ENCODE data around the gene KRTAP24-1.

KRTAP24-1 gene

DNA sequence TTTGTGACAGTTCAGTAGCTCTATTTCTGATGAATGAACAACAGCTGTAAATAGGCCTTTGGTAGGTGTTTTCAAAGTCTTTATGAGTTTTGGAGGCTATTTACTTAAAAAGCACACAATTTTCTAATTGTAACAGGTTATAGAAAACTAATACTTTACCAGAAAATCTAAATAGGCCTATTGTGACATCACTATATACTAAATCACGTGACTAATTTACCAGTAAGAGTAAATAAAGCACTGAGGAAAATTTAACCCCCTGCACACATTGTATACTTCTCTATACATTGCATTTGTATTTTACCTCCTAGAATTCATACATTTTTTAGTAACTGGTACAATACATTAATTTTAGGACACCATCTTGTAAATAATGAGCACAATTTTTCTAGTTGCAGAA is 22.4 kb upstream of the KRTAP24-1 start:
- no peaks in the 10 kb centered on the region for H3K27me3 ChIP-seq (ENCODE audit: insufficient read depth, low read length)
- H3K4me1 ChIP-seq (ENCODE audit: insufficient read depth, low read length, severe bottlenecking) = no peaks in the 10 kb centered on the region
- H3K36me3 ChIP-seq (ENCODE audit: insufficient read depth, low read length) = no peaks in the 10 kb centered on the region
- H3K4me2 ChIP-seq (ENCODE audit: low read length) = no peak overlapping the region
- H3K79me2 ChIP-seq (ENCODE audit: insufficient read depth, low read length) = no peaks in the 10 kb centered on the region
- no peak overlapping the region for H3K27ac ChIP-seq (ENCODE audit: low read depth, low read length, poor library complexity, severe bottlenecking)
- no peaks in the 10 kb centered on the region for H3F3A ChIP-seq (ENCODE audit: insufficient read depth, low read length)
- no peak overlapping the region for H3K9ac ChIP-seq (ENCODE audit: low read length)
- H3K9me2 ChIP-seq (ENCODE audit: low read depth, low read length) = no peaks in the 10 kb centered on the region
- H3K4me3 ChIP-seq (ENCODE audit: low read depth, low read length, poor library complexity, severe bottlenecking) = no peak overlapping the region
- no peak for TF ChIP-seq EZH2 (IDR thresholded peaks at IDR 0.05; ENCODE audit: borderline replicate concordance, low read length)
- TF ChIP-seq, protein P1, sequence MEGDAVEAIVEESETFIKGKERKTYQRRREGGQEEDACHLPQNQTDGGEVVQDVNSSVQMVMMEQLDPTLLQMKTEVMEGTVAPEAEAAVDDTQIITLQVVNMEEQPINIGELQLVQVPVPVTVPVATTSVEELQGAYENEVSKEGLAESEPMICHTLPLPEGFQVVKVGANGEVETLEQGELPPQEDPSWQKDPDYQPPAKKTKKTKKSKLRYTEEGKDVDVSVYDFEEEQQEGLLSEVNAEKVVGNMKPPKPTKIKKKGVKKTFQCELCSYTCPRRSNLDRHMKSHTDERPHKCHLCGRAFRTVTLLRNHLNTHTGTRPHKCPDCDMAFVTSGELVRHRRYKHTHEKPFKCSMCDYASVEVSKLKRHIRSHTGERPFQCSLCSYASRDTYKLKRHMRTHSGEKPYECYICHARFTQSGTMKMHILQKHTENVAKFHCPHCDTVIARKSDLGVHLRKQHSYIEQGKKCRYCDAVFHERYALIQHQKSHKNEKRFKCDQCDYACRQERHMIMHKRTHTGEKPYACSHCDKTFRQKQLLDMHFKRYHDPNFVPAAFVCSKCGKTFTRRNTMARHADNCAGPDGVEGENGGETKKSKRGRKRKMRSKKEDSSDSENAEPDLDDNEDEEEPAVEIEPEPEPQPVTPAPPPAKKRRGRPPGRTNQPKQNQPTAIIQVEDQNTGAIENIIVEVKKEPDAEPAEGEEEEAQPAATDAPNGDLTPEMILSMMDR (IDR thresholded peaks at IDR 0.05; ENCODE audit: low read length) = no peak
- no peaks in the 10 kb centered on the region for H3K9me3 ChIP-seq (ENCODE audit: low read length)
- H2AFZ ChIP-seq (ENCODE audit: low read length) = no peak overlapping the region
- no peaks in the 10 kb centered on the region for H4K20me1 ChIP-seq (ENCODE audit: insufficient read depth, low read length)

DNA sequence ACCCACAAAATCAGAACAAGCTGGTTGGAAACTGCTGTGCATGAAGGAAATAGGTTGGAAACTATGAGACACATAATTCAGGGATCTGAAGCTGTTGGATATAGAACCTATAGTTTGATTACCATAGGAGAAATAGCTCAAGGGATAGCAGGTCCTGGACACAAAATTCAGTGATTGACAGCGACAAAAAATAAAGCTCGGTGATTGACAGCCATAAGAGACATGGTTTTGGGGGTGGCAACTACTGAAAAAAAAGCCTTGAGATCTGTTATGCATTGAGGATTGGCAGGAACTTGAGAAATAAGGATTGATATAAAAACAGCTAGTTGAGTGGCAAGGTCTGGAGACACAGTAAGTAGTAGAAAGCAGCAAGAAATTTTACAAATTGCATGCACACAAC is 6.5 kb upstream of the KRTAP24-1 start, which contains the start of gene KRTAP25-1:
KRTAP25-1 (minus strand) TSS at position 300 of the 400 bp plus-strand sequence; CDS start at position 276, 24 bp downstream.
- H3F3A ChIP-seq (ENCODE audit: insufficient read depth, low read length) = no peaks in the 10 kb centered on the region
- no peaks in the 10 kb centered on the region for H3K27me3 ChIP-seq (ENCODE audit: insufficient read depth, low read length)
- no peaks in the 10 kb centered on the region for H3K79me2 ChIP-seq (ENCODE audit: insufficient read depth, low read length)
- no peak within 1 kb of the TSS for H3K27ac ChIP-seq (ENCODE audit: low read depth, low read length, poor library complexity, severe bottlenecking)
- H3K9me2 ChIP-seq (ENCODE audit: low read depth, low read length) = no peaks in the 10 kb centered on the region
- no peaks in the 10 kb centered on the region for H3K36me3 ChIP-seq (ENCODE audit: insufficient read depth, low read length)
- H3K4me1 ChIP-seq (ENCODE audit: insufficient read depth, low read length, severe bottlenecking) = no peaks in the 10 kb centered on the region
- no peak within 1 kb of the TSS for H3K4me2 ChIP-seq (ENCODE audit: low read length)
- H2AFZ ChIP-seq (ENCODE audit: low read length) = no peak within 1 kb of the TSS
- no peak within 1 kb of the TSS for H3K4me3 ChIP-seq (ENCODE audit: low read depth, low read length, poor library complexity, severe bottlenecking)
- H3K9me3 ChIP-seq (ENCODE audit: low read length) = no peaks in the 10 kb centered on the region
- H3K9ac ChIP-seq (ENCODE audit: low read length) = no peak within 1 kb of the TSS
- H4K20me1 ChIP-seq (ENCODE audit: insufficient read depth, low read length) = no peaks in the 10 kb centered on the region
- TF ChIP-seq, protein P1 (IDR thresholded peaks at IDR 0.05; ENCODE audit: low read length) = no peak
- TF ChIP-seq EZH2 (IDR thresholded peaks at IDR 0.05; ENCODE audit: borderline replicate concordance, low read length) = no peak

DNA sequence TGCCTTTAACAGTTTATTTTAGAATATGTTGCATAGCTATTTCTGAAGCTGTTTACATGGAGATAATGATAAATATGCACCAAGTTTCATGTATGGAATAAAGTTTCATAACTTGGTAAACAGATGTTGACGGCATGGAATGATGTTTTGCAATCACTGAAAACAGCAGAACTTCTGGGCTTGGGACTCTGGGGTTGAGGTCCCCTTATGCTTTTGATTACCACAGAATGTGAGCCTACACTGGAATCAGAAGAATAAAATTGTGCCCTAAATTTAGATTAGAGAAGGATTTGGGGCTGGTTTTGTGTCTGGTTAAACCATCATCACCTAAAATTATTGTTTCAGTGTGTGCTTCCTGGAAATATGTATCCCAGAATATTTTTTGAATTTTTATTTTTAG is 11.1 kb downstream of the KRTAP24-1 start:
- no peak for TF ChIP-seq EZH2 (IDR thresholded peaks at IDR 0.05; ENCODE audit: borderline replicate concordance, low read length)
- TF ChIP-seq, protein P1 (IDR thresholded peaks at IDR 0.05; ENCODE audit: low read length) = no peak
- Histone ChIP-seq H3F3A (ENCODE audit: insufficient read depth, low read length) (no peaks in the 10 kb centered on the region), H3K9me2 (ENCODE audit: low read depth, low read length) (no peaks in the 10 kb centered on the region), H2AFZ (ENCODE audit: low read length) (no peak overlapping the region), H3K4me1 (ENCODE audit: insufficient read depth, low read length, severe bottlenecking) (no peaks in the 10 kb centered on the region), H3K27me3 (ENCODE audit: insufficient read depth, low read length) (no peaks in the 10 kb centered on the region), H3K4me3 (ENCODE audit: low read depth, low read length, poor library complexity, severe bottlenecking) (no peak overlapping the region), H3K79me2 (ENCODE audit: insufficient read depth, low read length) (no peaks in the 10 kb centered on the region), H3K9me3 (ENCODE audit: low read length) (no peaks in the 10 kb centered on the region), H3K36me3 (ENCODE audit: insufficient read depth, low read length) (no peaks in the 10 kb centered on the region), H3K4me2 (ENCODE audit: low read length) (no peak overlapping the region), H4K20me1 (ENCODE audit: insufficient read depth, low read length) (no peaks in the 10 kb centered on the region), H3K9ac (ENCODE audit: low read length) (no peak overlapping the region), H3K27ac (ENCODE audit: low read depth, low read length, poor library complexity, severe bottlenecking) (no peak overlapping the region)

Data from OCI-LY1 (cell line).